Nucleus accumbens (tissue), 56 donors: ENCODE measurements around the gene YIPF6.
A peak's percentile ranks its signal among the peaks of the same experiment; 100 is the strongest.
"Not testable (repeated sequence)": the region's sequence is repeated elsewhere in the genome, so short reads cannot be mapped to it uniquely, and the experiment has no call there.

Source experiments
- DNase-seq, 56 donors: peaks; one replicate each; lab custom pipeline; 2025; lab: John Stamatoyannopoulos, UW

Gene YIPF6

GRCh38 chrX:68503836-68504636 lies 5.2 kb downstream of the YIPF6 start:
- peak in 4 of 56 donors; percentile 0 to 1 (median 0) for DNase-seq

- no peak for DNase-seq
Measured at GRCh38 chrX:68506649-68507048, 7.8 kb downstream of the YIPF6 start.

- no peak for DNase-seq
Measured at GRCh38 chrX:68508799-68509198, 9.9 kb downstream of the YIPF6 start.

- peak in 11 of 56 donors; percentile 0 to 14 (median 3) for DNase-seq
Measured at GRCh38 chrX:68511255-68511654, 12.4 kb downstream of the YIPF6 start.

GRCh38 chrX:68524680-68525079 lies 25.8 kb downstream of the YIPF6 start:
- DNase-seq: not testable (repeated sequence)

GRCh38 chrX:68532831-68533533 lies 34.1 kb downstream of the YIPF6 start:
- DNase-seq: no peak

GRCh38 chrX:68533656-68534055 lies 34.8 kb downstream of the YIPF6 start:
- DNase-seq: no peak

GRCh38 chrX:68534691-68535090 lies 35.8 kb downstream of the YIPF6 start:
- no peak for DNase-seq

- no peak for DNase-seq
Measured at GRCh38 chrX:68536429-68536828, 37.6 kb downstream of the YIPF6 start.

GRCh38 chrX:68536884-68537283 lies 38.0 kb downstream of the YIPF6 start:
- DNase-seq: no peak

GRCh38 chrX:68550193-68550592 lies 51.3 kb downstream of the YIPF6 start:
- no peak for DNase-seq

GRCh38 chrX:68556036-68556435 lies 57.2 kb downstream of the YIPF6 start:
- no peak for DNase-seq

GRCh38 chrX:68557126-68557525 lies 58.3 kb downstream of the YIPF6 start:
- not testable (repeated sequence) for DNase-seq

GRCh38 chrX:68559905-68560304 lies 61.1 kb downstream of the YIPF6 start:
- DNase-seq: not testable (repeated sequence)

- no peak for DNase-seq
Measured at GRCh38 chrX:68568136-68568535, 69.3 kb downstream of the YIPF6 start.

- DNase-seq: no peak
Measured at GRCh38 chrX:68570598-68570997, 71.7 kb downstream of the YIPF6 start.

- DNase-seq: no peak
Measured at GRCh38 chrX:68571292-68571609, 72.4 kb downstream of the YIPF6 start.

GRCh38 chrX:68571610-68572311 lies 72.9 kb downstream of the YIPF6 start:
- peak in 22 of 56 donors; percentile 0 to 75 (median 2) for DNase-seq

GRCh38 chrX:68574240-68574639 lies 75.4 kb downstream of the YIPF6 start:
- DNase-seq: no peak

GRCh38 chrX:68579810-68580209 lies 81.0 kb downstream of the YIPF6 start:
- DNase-seq: no peak

GRCh38 chrX:68584221-68584620 lies 85.4 kb downstream of the YIPF6 start:
- DNase-seq: no peak
